GM12878 (cell line): ENCODE results near the gene SQSTM1. TPM values are rescaled to one million over a fixed set of nuclear protein-coding genes. Genes with fewer than 3 reads are reported as not detected.

Experiments used
- ATAC-seq: fragments of 200-7000 bp; cut with Tn5 transposase; 3 replicates; pipeline ENCODE4 v1.9.1; 2020; ENCODE audit warnings: mild to moderate bottlenecking, moderate library complexity
- BruUV-seq: library from RNA; stranded (reverse); fragments of 400-500 nt; replicated peaks from 2 replicates; lab custom pipeline; 2021; lab: Mats Ljungman, UMichigan
- CTCF ChIA-PET: fragments of 300-600 bp; sonication (Branson Sonifier 250); formaldehyde crosslinking; extraction: SDS; loops from one replicate; lab custom pipeline; 2021; ENCODE audit warnings: inconsistent platforms; lab: Yijun Ruan, JAX
- POLR2A ChIA-PET: fragments of 350-600 bp; formaldehyde crosslinking; extraction: SDS; loops from one replicate; lab custom pipeline; 2021; ENCODE audit warnings: inconsistent platforms; lab: Charles Lee
- RAD21 ChIA-PET: fragments of 300-600 bp; sonication (Branson Sonifier 250); formaldehyde crosslinking; loops from one replicate; lab custom pipeline; 2023; ENCODE audit warnings: antibody characterized with exemption; ENCODE audit not compliant: unreplicated experiment; lab: Charles Lee
- SMC1A ChIA-PET: fragments of 300-600 bp; sonication (Branson Sonifier 250); formaldehyde crosslinking; loops from one replicate; lab custom pipeline; 2023; ENCODE audit not compliant: unreplicated experiment, uncharacterized antibody; lab: Charles Lee
- DNase-seq: peaks from one replicate; pipeline ENCODE4 v3.0.0-alpha.2; 2011; ENCODE audit warnings: low read depth, low spot score
- FAIRE-seq: peaks from 3 replicates; lab custom pipeline; 2011; peaks lifted over from hg19 to GRCh38; lab: Jason Lieb, UNC
- H2AFZ ChIP-seq: 2 replicates; pipeline ENCODE4 v1.6.0; 2011; ENCODE audit warnings: low read depth, low read length, control low read depth; ENCODE audit not compliant: control insufficient read depth
- H3K27ac ChIP-seq: 2 replicates; pipeline ENCODE4 v1.5.1; 2011; ENCODE audit warnings: control low read depth; ENCODE audit not compliant: control insufficient read depth, insufficient read depth
- H3K27me3 ChIP-seq, 2 experiments: replicated peaks in 1 of 2; 2 replicates each; pipeline versions ENCODE4 v1.6.0 to v1.6.1; 2011; ENCODE audit warnings: low read length in 1 of 2; ENCODE audit not compliant: control insufficient read depth in 2 of 2, insufficient read depth in 2 of 2
- H3K36me3 ChIP-seq, 2 experiments: 2 replicates each; pipeline ENCODE4 v1.5.1; 2011; ENCODE audit warnings: low read length in 1 of 2; ENCODE audit not compliant: control insufficient read depth in 2 of 2, insufficient read depth in 2 of 2
- H3K4me1 ChIP-seq: 2 replicates; pipeline ENCODE4 v1.6.1; 2011; ENCODE audit warnings: mild to moderate bottlenecking, low read length, moderate library complexity, mixed read lengths; ENCODE audit not compliant: control insufficient read depth, insufficient read depth
- H3K4me2 ChIP-seq: 2 replicates; pipeline ENCODE4 v1.6.0; 2011; ENCODE audit warnings: control low read depth; ENCODE audit not compliant: control insufficient read depth, insufficient read depth
- H3K4me3 ChIP-seq: fragments of 200-600 bp; sonication (generic); 2 replicates; pipeline ENCODE4 v1.5.1; 2016
- H3K79me2 ChIP-seq: 2 replicates; pipeline ENCODE4 v1.6.0; 2011; ENCODE audit warnings: low read length; ENCODE audit not compliant: control insufficient read depth, insufficient read depth
- H3K9ac ChIP-seq: 2 replicates; pipeline ENCODE4 v1.8.0; 2011; ENCODE audit warnings: low read length, control low read depth, mixed read lengths; ENCODE audit not compliant: control insufficient read depth, insufficient read depth
- H3K9me3 ChIP-seq: replicated peaks from 3 replicates; pipeline ENCODE4 v1.5.1; 2011; ENCODE audit warnings: mild to moderate bottlenecking, low read length; ENCODE audit not compliant: control insufficient read depth, insufficient read depth
- H4K20me1 ChIP-seq: 2 replicates; pipeline ENCODE4 v1.6.0; 2011; ENCODE audit not compliant: control insufficient read depth, insufficient read depth
- BRCA1 ChIP-seq: IDR thresholded peaks from 2 replicates; pipeline ENCODE4 v1.6.1; 2011; ENCODE audit warnings: low read depth, low read length, improper control_type of control experiment
- IRF4 ChIP-seq: IDR thresholded peaks from 2 replicates; pipeline ENCODE4 v1.6.1; 2011; ENCODE audit warnings: low read depth, low read length
- RAD51 ChIP-seq: fragments of 450-650 bp; IDR thresholded peaks from 2 replicates; pipeline ENCODE4 v1.6.1; 2016; ENCODE audit warnings: moderate library complexity, mild to moderate bottlenecking, inconsistent platforms
- SIX5 ChIP-seq: IDR thresholded peaks from 2 replicates; pipeline ENCODE4 v1.6.1; 2011; ENCODE audit warnings: mild to moderate bottlenecking, low read depth, low read length, moderate library complexity; ENCODE audit not compliant: severe bottlenecking
- SMAD1 ChIP-seq: fragments of 450-650 bp; IDR thresholded peaks from 2 replicates; pipeline ENCODE4 v1.6.1; 2018; ENCODE audit warnings: mild to moderate bottlenecking, low read depth; ENCODE audit not compliant: partially characterized antibody
- WGBS: methylation state at CpG from one replicate; pipeline ENCODE4 v1.1.6; 2016; ENCODE audit warnings: low lambda C conversion rate; ENCODE audit not compliant: insufficient replicate concordance, insufficient coverage; ENCODE audit errors: missing lambda C conversion rate; 5-methylcytosine and 5-hydroxymethylcytosine counted together
- in situ Hi-C: fragments of 300-500 bp; cut with MboI; formaldehyde crosslinking; loops from 9 replicates; pipeline ENCODE4 v1.14.3; 2018; ENCODE audit warnings: mixed read lengths
- intact Hi-C: fragments of 100-400 bp; cut with micrococcal nuclease; formaldehyde crosslinking; loops from one replicate; pipeline ENCODE4 v1.14.2; 2022; ENCODE audit not compliant: unreplicated experiment
- polyA plus RNA-seq, 11 experiments: library from polyadenylated mRNA; depleted of rRNA in 4 of 11; unstranded in 6 of 11; stranded (reverse) in 5 of 11; fragments of >200 nt; fragmentation: Nextera tagmentation in 4 of 11; fragmentation: Illumina TruSeq in 1 of 11; extraction: Ambion mirVana in 4 of 11; extraction: Trizol in 1 of 11; gene quantifications; 1 replicate in 1 of 11; 2 replicates in 10 of 11; pipeline versions ENCODE4 v1.2.1 to v1.2.3, GENCODE V29; 2011 to 2016; ENCODE audit warnings: inconsistent platforms in 2 of 11, missing spikeins in 2 of 11, low read depth in 1 of 11
- total RNA-seq, 4 experiments: library from RNA; depleted of rRNA in 3 of 4; stranded (reverse); fragments of >200 nt in 3 of 4; fragmentation: Illumina TruSeq in 1 of 4; extraction: Trizol in 1 of 4; gene quantifications; 2 replicates each; pipeline versions ENCODE4 v1.2.1 to v1.2.3, GENCODE V29; 2013 to 2021
- TF ChIP-seq, protein P1 (sequence below): fragments of 450-650 bp; IDR thresholded peaks from 2 replicates; pipeline ENCODE4 v1.6.1; 2017; ENCODE audit warnings: mild to moderate bottlenecking, moderate library complexity
- TF ChIP-seq, protein P2 (sequence below): fragments of 450-650 bp; formaldehyde crosslinking; IDR thresholded peaks from 2 replicates; pipeline ENCODE4 v1.4.0; 2020; ENCODE audit warnings: mild to moderate bottlenecking, moderate library complexity

Gene SQSTM1
- total and polyA plus RNA-seq, 10 of the 15 experiments (the other 5 are each of a cell fraction or from before 2014, with no cell fraction given) = 6.3 to 138 (median 62.1) TPM

DNA sequence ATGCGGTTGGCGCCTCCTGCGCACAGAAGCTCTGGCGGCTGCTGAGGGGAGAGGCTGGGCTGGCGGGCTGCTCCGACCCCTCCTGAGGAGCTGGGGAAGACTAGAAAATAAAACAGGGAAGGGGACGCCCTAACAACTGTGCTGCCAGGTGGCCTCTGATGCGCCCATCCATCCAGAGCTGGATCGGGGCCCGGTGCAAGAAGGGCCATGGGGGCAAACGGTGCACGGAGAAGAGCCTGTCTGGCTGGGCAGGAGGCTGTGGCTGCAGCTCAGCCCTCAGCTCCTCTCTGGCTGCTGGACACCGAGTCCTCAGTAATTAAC lies 58.9 kb downstream of the SQSTM1 start (continued):
- TF ChIP-seq, protein P1, sequence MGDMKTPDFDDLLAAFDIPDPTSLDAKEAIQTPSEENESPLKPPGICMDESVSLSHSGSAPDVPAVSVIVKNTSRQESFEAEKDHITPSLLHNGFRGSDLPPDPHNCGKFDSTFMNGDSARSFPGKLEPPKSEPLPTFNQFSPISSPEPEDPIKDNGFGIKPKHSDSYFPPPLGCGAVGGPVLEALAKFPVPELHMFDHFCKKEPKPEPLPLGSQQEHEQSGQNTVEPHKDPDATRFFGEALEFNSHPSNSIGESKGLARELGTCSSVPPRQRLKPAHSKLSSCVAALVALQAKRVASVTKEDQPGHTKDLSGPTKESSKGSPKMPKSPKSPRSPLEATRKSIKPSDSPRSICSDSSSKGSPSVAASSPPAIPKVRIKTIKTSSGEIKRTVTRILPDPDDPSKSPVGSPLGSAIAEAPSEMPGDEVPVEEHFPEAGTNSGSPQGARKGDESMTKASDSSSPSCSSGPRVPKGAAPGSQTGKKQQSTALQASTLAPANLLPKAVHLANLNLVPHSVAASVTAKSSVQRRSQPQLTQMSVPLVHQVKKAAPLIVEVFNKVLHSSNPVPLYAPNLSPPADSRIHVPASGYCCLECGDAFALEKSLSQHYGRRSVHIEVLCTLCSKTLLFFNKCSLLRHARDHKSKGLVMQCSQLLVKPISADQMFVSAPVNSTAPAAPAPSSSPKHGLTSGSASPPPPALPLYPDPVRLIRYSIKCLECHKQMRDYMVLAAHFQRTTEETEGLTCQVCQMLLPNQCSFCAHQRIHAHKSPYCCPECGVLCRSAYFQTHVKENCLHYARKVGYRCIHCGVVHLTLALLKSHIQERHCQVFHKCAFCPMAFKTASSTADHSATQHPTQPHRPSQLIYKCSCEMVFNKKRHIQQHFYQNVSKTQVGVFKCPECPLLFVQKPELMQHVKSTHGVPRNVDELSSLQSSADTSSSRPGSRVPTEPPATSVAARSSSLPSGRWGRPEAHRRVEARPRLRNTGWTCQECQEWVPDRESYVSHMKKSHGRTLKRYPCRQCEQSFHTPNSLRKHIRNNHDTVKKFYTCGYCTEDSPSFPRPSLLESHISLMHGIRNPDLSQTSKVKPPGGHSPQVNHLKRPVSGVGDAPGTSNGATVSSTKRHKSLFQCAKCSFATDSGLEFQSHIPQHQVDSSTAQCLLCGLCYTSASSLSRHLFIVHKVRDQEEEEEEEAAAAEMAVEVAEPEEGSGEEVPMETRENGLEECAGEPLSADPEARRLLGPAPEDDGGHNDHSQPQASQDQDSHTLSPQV = no peak
- TF ChIP-seq, protein P2, sequence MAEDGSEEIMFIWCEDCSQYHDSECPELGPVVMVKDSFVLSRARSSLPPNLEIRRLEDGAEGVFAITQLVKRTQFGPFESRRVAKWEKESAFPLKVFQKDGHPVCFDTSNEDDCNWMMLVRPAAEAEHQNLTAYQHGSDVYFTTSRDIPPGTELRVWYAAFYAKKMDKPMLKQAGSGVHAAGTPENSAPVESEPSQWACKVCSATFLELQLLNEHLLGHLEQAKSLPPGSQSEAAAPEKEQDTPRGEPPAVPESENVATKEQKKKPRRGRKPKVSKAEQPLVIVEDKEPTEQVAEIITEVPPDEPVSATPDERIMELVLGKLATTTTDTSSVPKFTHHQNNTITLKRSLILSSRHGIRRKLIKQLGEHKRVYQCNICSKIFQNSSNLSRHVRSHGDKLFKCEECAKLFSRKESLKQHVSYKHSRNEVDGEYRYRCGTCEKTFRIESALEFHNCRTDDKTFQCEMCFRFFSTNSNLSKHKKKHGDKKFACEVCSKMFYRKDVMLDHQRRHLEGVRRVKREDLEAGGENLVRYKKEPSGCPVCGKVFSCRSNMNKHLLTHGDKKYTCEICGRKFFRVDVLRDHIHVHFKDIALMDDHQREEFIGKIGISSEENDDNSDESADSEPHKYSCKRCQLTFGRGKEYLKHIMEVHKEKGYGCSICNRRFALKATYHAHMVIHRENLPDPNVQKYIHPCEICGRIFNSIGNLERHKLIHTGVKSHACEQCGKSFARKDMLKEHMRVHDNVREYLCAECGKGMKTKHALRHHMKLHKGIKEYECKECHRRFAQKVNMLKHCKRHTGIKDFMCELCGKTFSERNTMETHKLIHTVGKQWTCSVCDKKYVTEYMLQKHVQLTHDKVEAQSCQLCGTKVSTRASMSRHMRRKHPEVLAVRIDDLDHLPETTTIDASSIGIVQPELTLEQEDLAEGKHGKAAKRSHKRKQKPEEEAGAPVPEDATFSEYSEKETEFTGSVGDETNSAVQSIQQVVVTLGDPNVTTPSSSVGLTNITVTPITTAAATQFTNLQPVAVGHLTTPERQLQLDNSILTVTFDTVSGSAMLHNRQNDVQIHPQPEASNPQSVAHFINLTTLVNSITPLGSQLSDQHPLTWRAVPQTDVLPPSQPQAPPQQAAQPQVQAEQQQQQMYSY (CRISPR knock-in tag) = no peak
- TF ChIP-seq IRF4 = no peak
- TF ChIP-seq, all 136 proteins: peak for 0

DNA sequence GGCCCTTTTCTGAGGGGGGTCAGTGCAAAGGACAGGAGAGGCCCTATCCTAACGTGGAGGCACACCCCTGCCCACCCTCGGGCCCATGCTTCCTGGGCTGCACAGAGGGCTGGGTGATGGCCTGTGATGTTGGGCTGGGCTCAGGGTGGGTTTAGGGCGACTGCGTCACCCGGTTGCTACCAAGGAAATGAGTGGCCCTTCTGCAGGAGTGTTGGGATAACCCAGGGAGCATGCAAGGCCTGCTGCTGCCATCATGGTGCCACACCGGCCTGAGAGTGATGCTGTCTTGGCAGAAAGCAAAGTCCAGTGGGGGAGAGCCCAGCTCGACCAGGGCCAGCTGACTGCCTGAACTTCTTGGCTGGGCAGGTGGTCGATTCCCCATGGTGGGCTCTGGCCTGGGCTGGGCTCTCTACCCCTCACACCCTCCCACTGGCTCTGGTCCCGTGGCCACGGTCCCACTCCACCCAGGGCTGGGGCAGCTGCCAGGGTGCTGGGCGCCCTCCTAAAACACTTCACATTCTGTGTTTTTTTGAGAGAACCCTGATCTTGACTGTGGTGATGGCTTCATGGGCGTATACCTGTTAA lies 59.5 kb downstream of the SQSTM1 start:
- H3K27me3 ChIP-seq = no peaks in the 10 kb centered on the region
- CTCF ChIA-PET = no interaction called here
- no peak for DNase-seq
- intact Hi-C loops = no loop called here
- H3K79me2 ChIP-seq = no peaks in the 10 kb centered on the region
- POLR2A ChIA-PET = no interaction called here
- no TSS peak for BruUV-seq
- H4K20me1 ChIP-seq = no peaks in the 10 kb centered on the region
- WGBS = 92% methylated on average over 12 of the region's 12 CpGs
- peaks cover 10 to 20% of the 10 kb centered on the region in 2 experiments for H3K36me3 ChIP-seq
- no peak overlapping the region for H3K9ac ChIP-seq
- RAD21 ChIA-PET = no interaction called here
- H3K27ac ChIP-seq = no peak overlapping the region
- in situ Hi-C loops = no loop called here
- SMC1A ChIA-PET = no interaction called here
- H2AFZ ChIP-seq = no peak overlapping the region
- no peak for FAIRE-seq
- no peak overlapping the region for H3K4me3 ChIP-seq
- no peaks in the 10 kb centered on the region for H3K4me1 ChIP-seq
- peaks cover 16% of the 10 kb centered on the region for H3K9me3 ChIP-seq
- no peak for ATAC-seq
- H3K4me2 ChIP-seq = no peak overlapping the region
- TF ChIP-seq, protein P1 = no peak
- TF ChIP-seq SIX5 = no peak
- no peak for TF ChIP-seq SMAD1
- TF ChIP-seq BRCA1 = no peak
- no peak for TF ChIP-seq RAD51
